ENCODE results near the gene TACR1. TPM values are rescaled to one million over a fixed set of nuclear protein-coding genes. Genes with fewer than 3 reads are reported as not detected.

Gene TACR1
- total and polyA plus RNA-seq, 3 experiments from 2014 or later: not detected

DNA sequence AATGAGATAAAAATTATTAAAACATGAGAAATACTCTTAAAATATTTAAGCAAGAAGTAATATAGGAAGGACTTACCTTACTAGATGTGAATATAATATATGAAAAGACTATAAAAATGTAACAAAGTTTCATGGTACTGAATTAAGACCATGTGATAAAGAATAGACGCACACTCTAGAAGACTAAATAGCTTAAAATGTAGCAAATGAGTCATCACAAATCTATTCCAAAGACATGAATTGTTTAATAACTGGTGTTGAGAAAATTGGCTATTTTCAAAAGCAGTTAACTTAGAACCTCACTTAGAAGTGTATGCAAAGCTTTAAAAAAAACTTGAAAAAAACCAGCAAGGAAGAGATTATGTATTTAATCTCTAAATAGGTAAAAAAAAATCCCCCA is 176.8 kb downstream of the TACR1 start:
- Mint-ChIP-seq H3K4me3 (no peak overlapping the region), H3K9me3 (peaks cover 0 to 2% (median 0%) of the 10 kb centered on the region in 5 donors), H3K36me3 (peaks cover 0 to 3% (median 0%) of the 10 kb centered on the region in 3 donors), H3K27me3 (peaks cover 0 to 2% of the 10 kb centered on the region in 2 donors), H3K4me1 (no peaks in the 10 kb centered on the region), H3K27ac (no peak overlapping the region)
- DNase-seq: no peak
- ChIA-PET CTCF (no interaction called here), POLR2A (no interaction called here)
- Histone ChIP-seq H3K4me3 (ENCODE audit: low read length) (no peak overlapping the region), H3K4me1 (ENCODE audit: insufficient read depth, low read length) (no peaks in the 10 kb centered on the region), H3K27ac (ENCODE audit: low read depth, low read length) (no peak overlapping the region), H3K27me3 (ENCODE audit: insufficient read depth, low read length, poor library complexity, severe bottlenecking) (no peaks in the 10 kb centered on the region), H3K36me3 (ENCODE audit: insufficient read depth, low read length) (no peaks in the 10 kb centered on the region), H3K9me3 (ENCODE audit: low read length) (no peaks in the 10 kb centered on the region)

DNA sequence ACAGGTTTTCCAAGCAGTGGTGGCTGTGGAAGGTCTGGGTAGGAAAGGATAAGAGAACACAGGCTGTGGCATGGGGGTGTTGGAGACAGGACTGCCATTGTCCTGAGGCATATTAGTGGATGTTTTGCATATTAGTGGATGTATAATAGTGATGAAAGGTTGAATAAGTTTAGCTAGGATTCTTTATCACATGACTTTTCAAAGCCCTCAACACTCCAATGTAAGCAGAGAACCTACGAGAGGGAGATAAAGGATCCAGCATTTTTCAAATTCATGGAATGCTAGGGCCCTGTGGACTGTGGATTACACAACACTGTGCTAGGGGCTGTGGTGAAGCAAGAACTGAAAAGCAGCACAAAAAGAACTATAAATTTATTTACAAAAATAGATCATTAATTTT is 177.6 kb downstream of the TACR1 start:
- POLR2A ChIA-PET: no interaction called here
- Histone ChIP-seq H3K36me3 (ENCODE audit: insufficient read depth, low read length) (no peaks in the 10 kb centered on the region), H3K4me3 (ENCODE audit: low read length) (no peak overlapping the region), H3K27ac (ENCODE audit: low read depth, low read length) (no peak overlapping the region), H3K4me1 (ENCODE audit: insufficient read depth, low read length) (no peaks in the 10 kb centered on the region), H3K27me3 (ENCODE audit: insufficient read depth, low read length, poor library complexity, severe bottlenecking) (no peaks in the 10 kb centered on the region), H3K9me3 (ENCODE audit: low read length) (no peaks in the 10 kb centered on the region)
- H3K4me1 Mint-ChIP-seq: no peaks in the 10 kb centered on the region
- H3K27me3 Mint-ChIP-seq: peaks cover 0 to 2% of the 10 kb centered on the region in 2 donors
- H3K27ac Mint-ChIP-seq: no peak overlapping the region
- peaks cover 0 to 2% (median 0%) of the 10 kb centered on the region in 5 donors for H3K9me3 Mint-ChIP-seq
- CTCF ChIA-PET: no interaction called here
- H3K36me3 Mint-ChIP-seq: peaks cover 0 to 4% (median 0%) of the 10 kb centered on the region in 3 donors
- no peak for DNase-seq
- no peak overlapping the region for H3K4me3 Mint-ChIP-seq

DNA sequence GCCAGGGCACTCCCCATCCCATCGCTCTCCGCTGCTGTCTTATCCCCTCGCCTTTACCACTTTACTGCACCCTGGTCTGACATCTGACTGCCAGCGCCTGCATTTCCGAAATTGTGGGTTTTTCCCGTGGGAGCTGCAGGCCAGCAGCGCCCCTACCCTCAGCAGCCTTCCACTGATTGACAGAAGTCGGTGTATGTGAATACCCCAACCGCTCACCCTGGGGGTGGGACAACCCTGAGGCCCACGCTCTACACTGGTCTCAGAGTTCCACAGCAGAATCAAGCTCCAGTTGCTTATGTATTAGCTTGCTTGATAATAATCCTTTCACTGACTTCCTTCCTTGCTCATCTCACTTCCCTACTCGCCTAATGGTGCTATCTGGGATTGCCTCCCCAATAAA is 178.8 kb downstream of the TACR1 start:
- Histone ChIP-seq H3K9me3 (ENCODE audit: low read length) (no peaks in the 10 kb centered on the region), H3K27ac (ENCODE audit: low read depth, low read length) (no peak overlapping the region), H3K4me3 (ENCODE audit: low read length) (no peak overlapping the region), H3K4me1 (ENCODE audit: insufficient read depth, low read length) (no peaks in the 10 kb centered on the region), H3K36me3 (ENCODE audit: insufficient read depth, low read length) (no peaks in the 10 kb centered on the region), H3K27me3 (ENCODE audit: insufficient read depth, low read length, poor library complexity, severe bottlenecking) (no peaks in the 10 kb centered on the region)
- Mint-ChIP-seq H3K9me3 (peaks cover 0 to 2% (median 0%) of the 10 kb centered on the region in 5 donors), H3K4me1 (no peaks in the 10 kb centered on the region), H3K36me3 (peaks cover 0 to 4% (median 2%) of the 10 kb centered on the region in 3 donors), H3K27ac (no peak overlapping the region), H3K27me3 (peaks cover 0 to 2% of the 10 kb centered on the region in 2 donors), H3K4me3 (no peak overlapping the region)
- POLR2A ChIA-PET: no interaction called here
- CTCF ChIA-PET: no interaction called here
- DNase-seq: no peak

DNA sequence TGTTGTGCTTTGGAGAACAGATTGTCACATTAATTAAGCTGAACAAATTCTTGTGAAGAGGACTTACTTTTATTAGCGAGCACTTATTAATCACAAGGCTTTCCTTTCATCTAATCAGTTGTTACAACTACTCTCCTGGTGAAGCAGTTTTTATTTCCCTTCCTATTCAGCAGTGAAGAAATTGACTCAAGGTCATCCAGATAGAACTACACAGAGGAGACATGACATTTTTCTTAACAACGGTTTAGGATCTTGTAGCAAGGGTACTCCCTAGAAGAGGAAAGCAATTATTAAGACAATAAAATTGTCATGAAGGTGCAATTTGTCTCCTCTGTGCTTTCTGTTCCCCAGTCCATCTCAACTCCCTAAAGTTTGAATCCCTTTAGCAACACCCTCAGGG is 179.5 kb downstream of the TACR1 start:
- Histone ChIP-seq H3K4me1 (ENCODE audit: insufficient read depth, low read length) (no peaks in the 10 kb centered on the region), H3K27me3 (ENCODE audit: insufficient read depth, low read length, poor library complexity, severe bottlenecking) (no peaks in the 10 kb centered on the region), H3K27ac (ENCODE audit: low read depth, low read length) (no peak overlapping the region), H3K9me3 (ENCODE audit: low read length) (no peaks in the 10 kb centered on the region), H3K4me3 (ENCODE audit: low read length) (no peak overlapping the region), H3K36me3 (ENCODE audit: insufficient read depth, low read length) (no peaks in the 10 kb centered on the region)
- ChIA-PET CTCF (no interaction called here), POLR2A (no interaction called here)
- H3K4me3 Mint-ChIP-seq: no peak overlapping the region
- no peaks in the 10 kb centered on the region for H3K4me1 Mint-ChIP-seq
- H3K27me3 Mint-ChIP-seq: peaks cover 0 to 2% of the 10 kb centered on the region in 2 donors
- DNase-seq: no peak
- peaks cover 0 to 5% (median 2%) of the 10 kb centered on the region in 3 donors for H3K36me3 Mint-ChIP-seq
- peaks cover 0 to 4% (median 2%) of the 10 kb centered on the region in 5 donors for H3K9me3 Mint-ChIP-seq
- H3K27ac Mint-ChIP-seq: no peak overlapping the region

DNA sequence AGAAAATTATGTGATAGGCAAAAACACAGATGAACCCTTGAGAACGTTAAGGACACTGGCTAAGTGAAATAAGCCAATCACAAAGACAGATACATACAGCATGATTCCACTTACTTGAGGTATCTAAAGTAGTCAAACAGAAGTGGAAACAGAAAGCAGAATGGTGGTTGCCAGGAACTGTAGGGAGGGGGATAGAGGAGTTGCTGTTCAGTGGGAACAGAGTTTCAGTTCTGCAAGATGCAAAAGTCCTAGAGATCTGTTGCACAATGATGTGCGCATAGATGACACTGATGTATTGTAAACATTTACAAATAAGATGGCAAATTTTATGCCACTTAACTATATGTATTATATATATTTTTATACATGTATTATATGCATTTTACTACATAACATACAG is 181.2 kb downstream of the TACR1 start:
- Histone ChIP-seq H3K4me1 (ENCODE audit: insufficient read depth, low read length) (no peaks in the 10 kb centered on the region), H3K27ac (ENCODE audit: low read depth, low read length) (no peak overlapping the region), H3K9me3 (ENCODE audit: low read length) (no peaks in the 10 kb centered on the region), H3K4me3 (ENCODE audit: low read length) (no peak overlapping the region), H3K27me3 (ENCODE audit: insufficient read depth, low read length, poor library complexity, severe bottlenecking) (no peaks in the 10 kb centered on the region), H3K36me3 (ENCODE audit: insufficient read depth, low read length) (no peaks in the 10 kb centered on the region)
- CTCF ChIA-PET: no interaction called here
- H3K4me1 Mint-ChIP-seq: no peaks in the 10 kb centered on the region
- no peak overlapping the region for H3K4me3 Mint-ChIP-seq
- DNase-seq: no peak
- peaks cover 0 to 10% (median 4%) of the 10 kb centered on the region in 5 donors for H3K9me3 Mint-ChIP-seq
- peaks cover 0 to 13% (median 5%) of the 10 kb centered on the region in 3 donors for H3K36me3 Mint-ChIP-seq
- peaks cover 0 to 2% of the 10 kb centered on the region in 2 donors for H3K27me3 Mint-ChIP-seq
- POLR2A ChIA-PET: no interaction called here
- H3K27ac Mint-ChIP-seq: no peak overlapping the region

DNA sequence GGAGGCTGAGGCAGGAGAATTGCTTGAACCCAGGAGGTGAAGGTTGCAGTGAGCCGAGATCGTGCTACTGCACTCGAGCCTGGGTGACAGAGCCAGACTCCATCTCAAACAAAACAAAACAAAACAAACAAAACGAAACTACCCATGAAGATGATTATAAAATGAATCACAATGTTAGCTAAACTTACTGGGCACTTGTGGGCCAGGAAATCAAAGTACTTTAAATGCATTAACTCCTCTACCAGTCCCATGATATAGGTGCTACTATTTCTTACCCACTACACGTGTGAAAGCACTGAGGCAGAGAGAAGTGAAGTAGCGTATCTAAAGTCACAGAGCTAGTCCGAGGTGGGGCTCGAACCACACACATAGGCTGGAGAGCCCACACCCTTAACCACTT is 187.2 kb downstream of the TACR1 start:
- Histone ChIP-seq H3K27ac (ENCODE audit: low read depth, low read length) (no peak overlapping the region), H3K4me1 (ENCODE audit: insufficient read depth, low read length) (no peaks in the 10 kb centered on the region), H3K4me3 (ENCODE audit: low read length) (no peak overlapping the region), H3K27me3 (ENCODE audit: insufficient read depth, low read length, poor library complexity, severe bottlenecking) (no peaks in the 10 kb centered on the region), H3K36me3 (ENCODE audit: insufficient read depth, low read length) (no peaks in the 10 kb centered on the region), H3K9me3 (ENCODE audit: low read length) (no peaks in the 10 kb centered on the region)
- DNase-seq: no peak
- Mint-ChIP-seq H3K4me1 (no peaks in the 10 kb centered on the region), H3K27me3 (peaks cover 0 to 6% of the 10 kb centered on the region in 2 donors), H3K27ac (no peak overlapping the region), H3K9me3 (peaks cover 0 to 10% (median 2%) of the 10 kb centered on the region in 5 donors), H3K4me3 (no peak overlapping the region), H3K36me3 (peaks cover 2 to 28% (median 12%) of the 10 kb centered on the region in 3 donors)
- ChIA-PET POLR2A (no interaction called here), CTCF (no interaction called here)

DNA sequence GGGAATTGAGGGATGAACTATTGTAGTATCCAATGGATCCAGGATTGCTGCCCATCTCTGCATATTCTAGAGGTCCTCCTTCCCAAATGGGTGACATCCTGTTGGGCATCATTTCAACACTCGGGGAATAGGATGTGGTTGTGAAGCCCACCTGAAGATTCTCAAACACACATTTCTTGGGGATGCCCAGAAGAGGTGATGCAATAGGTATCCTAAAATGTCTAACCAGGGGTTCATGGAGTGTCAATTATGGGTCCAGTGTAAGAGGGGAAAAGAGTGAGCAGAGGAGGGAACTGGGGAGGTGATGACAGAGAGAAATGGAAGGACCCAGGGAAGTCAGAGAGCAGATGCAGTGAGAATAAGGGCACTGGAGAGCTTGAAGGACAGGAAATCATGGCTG is 188.7 kb downstream of the TACR1 start:
- Mint-ChIP-seq H3K36me3 (peaks cover 2 to 35% (median 15%) of the 10 kb centered on the region in 3 donors), H3K27me3 (peaks cover 0 to 6% of the 10 kb centered on the region in 2 donors), H3K4me3 (no peak overlapping the region), H3K9me3 (peaks cover 0 to 10% (median 2%) of the 10 kb centered on the region in 5 donors), H3K4me1 (no peaks in the 10 kb centered on the region), H3K27ac (no peak overlapping the region)
- Histone ChIP-seq H3K9me3 (ENCODE audit: low read length) (no peaks in the 10 kb centered on the region), H3K4me3 (ENCODE audit: low read length) (no peak overlapping the region), H3K4me1 (ENCODE audit: insufficient read depth, low read length) (no peaks in the 10 kb centered on the region), H3K27me3 (ENCODE audit: insufficient read depth, low read length, poor library complexity, severe bottlenecking) (no peaks in the 10 kb centered on the region), H3K36me3 (ENCODE audit: insufficient read depth, low read length) (no peaks in the 10 kb centered on the region), H3K27ac (ENCODE audit: low read depth, low read length) (no peak overlapping the region)
- no peak for DNase-seq
- ChIA-PET CTCF (no interaction called here), POLR2A (no interaction called here)

DNA sequence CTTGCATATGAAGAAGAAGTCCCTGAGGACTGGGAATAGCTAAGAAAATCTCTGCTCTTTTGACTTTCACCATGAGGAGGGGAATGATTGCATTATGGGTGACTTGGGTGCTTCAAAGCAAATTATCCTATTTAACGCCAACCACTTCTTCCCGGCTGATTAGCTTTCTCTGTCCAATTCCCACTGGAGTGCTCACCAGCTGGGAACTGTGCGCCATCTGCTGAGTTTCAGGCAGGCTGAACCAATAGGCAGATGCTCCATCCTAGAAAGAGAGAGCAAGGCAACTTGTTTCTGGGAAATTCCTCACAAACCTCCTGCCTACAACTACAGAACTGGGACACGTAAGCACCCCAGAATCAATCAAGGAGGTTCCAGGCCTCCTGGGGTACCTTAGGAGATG is 191.5 kb downstream of the TACR1 start:
- no peaks in the 10 kb centered on the region for H3K27me3 ChIP-seq (ENCODE audit: insufficient read depth, low read length, poor library complexity, severe bottlenecking)
- Mint-ChIP-seq H3K9me3 (no peaks in the 10 kb centered on the region), H3K4me3 (no peak overlapping the region), H3K27me3 (peaks cover 0 to 3% of the 10 kb centered on the region in 2 donors), H3K36me3 (peaks cover 5 to 23% (median 13%) of the 10 kb centered on the region in 3 donors), H3K27ac (no peak overlapping the region), H3K4me1 (no peaks in the 10 kb centered on the region)
- H3K27ac ChIP-seq (ENCODE audit: low read depth, low read length): no peak overlapping the region
- no peak for DNase-seq
- H3K4me3 ChIP-seq (ENCODE audit: low read length): no peak overlapping the region
- CTCF ChIA-PET: no interaction called here
- H3K9me3 ChIP-seq (ENCODE audit: low read length): no peaks in the 10 kb centered on the region
- no peaks in the 10 kb centered on the region for H3K4me1 ChIP-seq (ENCODE audit: insufficient read depth, low read length)
- POLR2A ChIA-PET: no interaction called here
- H3K36me3 ChIP-seq (ENCODE audit: insufficient read depth, low read length): no peaks in the 10 kb centered on the region

DNA sequence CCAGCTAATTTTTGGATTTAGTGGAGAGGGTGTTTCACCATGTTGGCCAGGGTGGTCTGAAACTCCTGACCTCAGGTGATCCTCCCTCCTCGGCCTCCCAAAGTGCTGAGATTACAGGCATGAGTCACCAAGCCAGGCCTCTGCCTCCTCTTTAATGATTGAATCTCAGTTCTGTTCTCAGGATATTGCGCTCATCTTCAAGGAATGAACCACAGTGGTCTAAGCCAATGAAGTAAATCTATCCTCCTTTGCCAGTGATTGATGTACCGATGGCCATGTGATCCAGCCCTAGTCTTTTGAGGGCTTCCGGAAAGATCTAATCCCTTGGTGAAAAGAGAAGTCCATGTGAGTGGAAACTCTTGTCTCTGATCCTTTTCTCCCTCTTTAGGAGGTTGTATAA is 192.3 kb downstream of the TACR1 start:
- H3K27ac ChIP-seq (ENCODE audit: low read depth, low read length): no peak overlapping the region
- POLR2A ChIA-PET: no interaction called here
- no peaks in the 10 kb centered on the region for H3K4me1 ChIP-seq (ENCODE audit: insufficient read depth, low read length)
- no peaks in the 10 kb centered on the region for H3K9me3 ChIP-seq (ENCODE audit: low read length)
- H3K4me3 Mint-ChIP-seq: no peak overlapping the region
- no peak overlapping the region for H3K27ac Mint-ChIP-seq
- no peak overlapping the region for H3K4me3 ChIP-seq (ENCODE audit: low read length)
- no peaks in the 10 kb centered on the region for H3K9me3 Mint-ChIP-seq
- H3K36me3 Mint-ChIP-seq: peaks cover 5 to 15% (median 13%) of the 10 kb centered on the region in 3 donors
- DNase-seq: no peak
- CTCF ChIA-PET: no interaction called here
- H3K4me1 Mint-ChIP-seq: no peaks in the 10 kb centered on the region
- peaks cover 0 to 3% of the 10 kb centered on the region in 2 donors for H3K27me3 Mint-ChIP-seq
- H3K36me3 ChIP-seq (ENCODE audit: insufficient read depth, low read length): no peaks in the 10 kb centered on the region
- H3K27me3 ChIP-seq (ENCODE audit: insufficient read depth, low read length, poor library complexity, severe bottlenecking): no peaks in the 10 kb centered on the region

Measured in CD8-positive, alpha-beta memory T cell (primary cell).